ENCODE measurements around the gene CLEC4E. TPM values are rescaled to one million over a fixed set of nuclear protein-coding genes. Genes with fewer than 3 reads are reported as not detected.
"Not testable (repeated sequence)": the region's sequence is repeated elsewhere in the genome, so short reads cannot be mapped to it uniquely, and the experiment has no call there.

Gene CLEC4E
- total RNA-seq, 1 experiment from 2014 or later: not detected

- in situ Hi-C loops (cut with HindIII; ENCODE audit: low pct_unique_long_range_greater_than_20kb, low sequenced_read_pairs): no loop called here
Observed at GRCh38 chr12:8548192-8548591, 7.5 kb upstream of the CLEC4E start.

DNA sequence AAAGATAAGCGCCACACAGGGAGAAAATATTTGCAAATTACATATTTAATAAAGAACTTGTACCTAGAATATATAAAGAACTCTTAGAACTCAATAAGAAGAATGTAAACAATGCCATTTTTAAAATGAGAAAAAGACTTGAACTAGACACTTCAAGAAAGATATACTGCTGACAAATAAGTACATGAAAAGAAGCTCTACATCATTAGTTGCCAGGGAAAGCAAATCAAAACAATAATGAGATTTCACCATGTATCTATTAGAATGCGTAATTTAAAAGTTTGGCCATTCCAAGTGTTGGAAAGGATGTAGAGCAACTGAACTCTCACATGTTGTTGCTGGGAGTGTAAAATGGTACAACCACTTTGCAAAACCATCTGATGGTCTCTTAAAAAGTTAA lies 6.9 kb upstream of the CLEC4E start:
- in situ Hi-C loops (cut with HindIII; ENCODE audit: low pct_unique_long_range_greater_than_20kb, low sequenced_read_pairs): no loop called here
- peak; percentile 11 for DNase-seq (ENCODE audit: low read depth, low spot score)

More at GRCh38 chr12:8548192-8548591, 7.5 kb upstream of the CLEC4E start:
- no peak for DNase-seq (ENCODE audit: low read depth, low spot score)

GRCh38 chr12:8546591-8546990 lies 5.9 kb upstream of the CLEC4E start:
- in situ Hi-C loops (cut with HindIII; ENCODE audit: low pct_unique_long_range_greater_than_20kb, low sequenced_read_pairs): no loop called here
- DNase-seq (ENCODE audit: low read depth, low spot score): no peak

DNA sequence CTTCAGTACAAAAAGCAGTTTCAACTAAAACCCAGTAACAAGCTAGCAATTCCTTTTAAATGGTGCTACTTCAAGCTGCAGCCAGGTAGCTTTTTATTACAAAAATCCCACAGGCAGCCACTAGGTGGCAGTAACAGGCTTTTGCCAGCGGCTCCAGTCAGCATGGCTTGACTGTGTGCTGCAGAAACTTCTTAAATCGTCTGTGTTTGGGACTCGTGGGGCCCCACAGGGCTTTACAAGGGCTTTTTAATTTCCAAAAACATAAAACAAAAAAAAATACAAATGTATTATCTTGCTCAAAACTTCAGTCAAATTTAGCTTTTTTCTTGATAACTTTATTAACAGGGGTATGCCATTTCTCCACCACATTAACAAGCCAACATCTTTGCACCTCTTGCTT lies 3.6 kb upstream of the CLEC4E start:
- in situ Hi-C loops (cut with HindIII; ENCODE audit: low pct_unique_long_range_greater_than_20kb, low sequenced_read_pairs): no loop called here
- DNase-seq (ENCODE audit: low read depth, low spot score): peak; percentile 76

DNA sequence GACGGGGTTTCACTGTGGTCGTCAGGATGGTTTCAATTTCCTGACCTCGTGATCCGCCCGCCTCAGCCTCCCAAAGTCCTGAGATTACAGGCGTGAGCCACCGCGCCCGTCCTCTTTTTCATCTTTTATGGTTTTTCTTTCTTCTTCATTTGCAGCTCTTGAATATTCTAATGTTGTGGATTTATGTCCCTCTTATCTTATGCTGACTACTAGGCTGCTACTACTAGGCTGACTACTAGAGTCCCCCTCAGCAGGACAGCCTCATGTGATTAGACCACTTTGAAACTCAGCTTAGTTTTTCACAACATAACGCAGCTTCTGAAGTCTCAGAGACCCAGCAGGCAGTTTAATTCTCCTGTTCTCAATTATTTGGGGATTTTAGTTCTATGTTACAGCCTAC lies 857 bp upstream of the CLEC4E start:
- no peak for DNase-seq (ENCODE audit: low read depth, low spot score)
- in situ Hi-C loops (cut with HindIII; ENCODE audit: low pct_unique_long_range_greater_than_20kb, low sequenced_read_pairs): no loop called here

DNA sequence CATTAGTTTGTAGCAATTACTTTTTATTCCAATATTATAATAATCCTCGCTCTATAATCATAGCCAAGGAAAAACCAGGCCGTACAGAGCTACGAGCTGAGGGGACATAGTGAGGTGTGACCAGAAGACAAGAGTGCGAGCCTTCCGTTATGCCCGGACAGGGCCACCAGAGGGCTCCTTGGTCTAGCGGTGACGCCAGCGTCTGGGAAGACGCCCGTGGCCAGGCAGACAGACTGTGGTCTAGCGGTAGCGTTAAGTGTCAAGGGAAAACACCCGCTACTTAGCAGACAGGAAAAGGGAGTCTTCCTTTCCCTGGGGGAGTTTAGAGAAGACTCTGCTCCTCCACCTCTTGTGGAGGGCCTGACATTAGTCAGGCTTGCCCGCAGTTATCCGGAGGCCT lies 2.9 kb downstream of the CLEC4E start:
- in situ Hi-C loops (cut with HindIII; ENCODE audit: low pct_unique_long_range_greater_than_20kb, low sequenced_read_pairs): not testable (repeated sequence)
- peak; percentile 46 for DNase-seq (ENCODE audit: low read depth, low spot score)

GRCh38 chr12:8532045-8532444 lies 8.7 kb downstream of the CLEC4E start:
- no peak for DNase-seq (ENCODE audit: low read depth, low spot score)
- in situ Hi-C loops (cut with HindIII; ENCODE audit: low pct_unique_long_range_greater_than_20kb, low sequenced_read_pairs): no loop called here

GRCh38 chr12:8527250-8528130 lies 13.2 kb downstream of the CLEC4E start:
- in situ Hi-C loops (cut with HindIII; ENCODE audit: low pct_unique_long_range_greater_than_20kb, low sequenced_read_pairs): no loop called here
- no peak for DNase-seq (ENCODE audit: low read depth, low spot score)

DNA sequence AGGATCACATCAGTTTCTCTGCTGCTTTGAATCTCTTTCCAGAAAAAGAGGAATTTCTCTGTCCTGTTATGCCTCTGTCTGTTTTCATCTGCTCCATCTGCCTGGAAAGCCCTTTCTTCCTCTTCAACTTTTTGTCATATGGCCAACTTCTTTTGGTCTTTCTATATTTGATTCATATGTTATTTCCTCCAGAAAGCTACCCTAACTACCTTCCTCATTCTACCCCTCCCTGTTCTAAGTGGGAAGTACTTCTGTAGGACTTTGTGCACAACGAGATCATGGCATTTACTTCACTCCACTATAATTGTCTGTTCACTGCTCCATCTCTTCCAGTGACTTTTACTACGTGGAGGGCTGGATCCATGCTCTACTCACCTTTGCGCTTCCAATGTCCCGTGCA lies 21.5 kb downstream of the CLEC4E start:
- no peak for DNase-seq (ENCODE audit: low read depth, low spot score)
- in situ Hi-C loops (cut with HindIII; ENCODE audit: low pct_unique_long_range_greater_than_20kb, low sequenced_read_pairs): no loop called here

DNA sequence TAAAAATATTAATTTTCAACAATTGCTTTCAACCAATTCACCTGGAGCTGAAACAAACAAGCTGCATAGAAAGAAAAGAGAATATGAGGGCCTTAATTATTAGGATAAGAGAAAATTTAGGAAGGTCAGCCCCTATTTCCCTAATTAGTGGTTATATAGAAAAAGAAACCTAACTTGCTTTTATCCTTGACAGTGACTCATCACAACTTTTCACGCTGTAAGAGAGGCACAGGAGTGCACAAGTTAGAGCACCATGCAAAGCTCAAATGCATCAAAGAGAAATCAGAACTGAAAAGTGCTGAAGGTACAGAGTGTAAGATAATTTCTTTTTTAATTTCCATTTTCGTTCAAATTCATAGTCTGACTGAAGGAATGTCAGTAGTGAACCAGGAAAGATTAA lies 22.7 kb downstream of the CLEC4E start:
- DNase-seq (ENCODE audit: low read depth, low spot score): no peak
- in situ Hi-C loops (cut with HindIII; ENCODE audit: low pct_unique_long_range_greater_than_20kb, low sequenced_read_pairs): no loop called here

DNA sequence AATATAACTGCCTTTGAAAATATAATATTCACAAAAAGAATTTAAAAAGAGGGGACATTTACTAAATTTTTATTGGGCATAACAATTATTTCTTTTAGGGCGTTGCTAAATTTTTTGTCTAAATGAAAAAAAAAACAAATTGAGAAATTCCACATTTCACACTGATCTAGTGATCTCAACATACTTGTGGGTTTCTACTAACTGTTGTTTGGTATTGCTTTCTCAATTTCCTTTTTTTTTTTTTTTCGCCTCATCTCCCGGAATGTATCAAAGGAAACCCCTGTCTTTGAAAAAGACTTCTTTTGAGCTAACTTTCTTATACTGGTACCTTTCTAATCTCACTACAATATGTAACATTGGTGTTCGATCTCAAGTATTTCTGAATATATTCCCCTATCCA lies 27.4 kb downstream of the CLEC4E start, which contains the start of gene CLEC4D:
CLEC4D (plus strand) TSS at position 248 of the 400 bp plus-strand sequence. CDS start 230 bp downstream, outside the sequence.
- no peak for DNase-seq (ENCODE audit: low read depth, low spot score)
- in situ Hi-C loops (cut with HindIII; ENCODE audit: low pct_unique_long_range_greater_than_20kb, low sequenced_read_pairs): no loop called here

DNA sequence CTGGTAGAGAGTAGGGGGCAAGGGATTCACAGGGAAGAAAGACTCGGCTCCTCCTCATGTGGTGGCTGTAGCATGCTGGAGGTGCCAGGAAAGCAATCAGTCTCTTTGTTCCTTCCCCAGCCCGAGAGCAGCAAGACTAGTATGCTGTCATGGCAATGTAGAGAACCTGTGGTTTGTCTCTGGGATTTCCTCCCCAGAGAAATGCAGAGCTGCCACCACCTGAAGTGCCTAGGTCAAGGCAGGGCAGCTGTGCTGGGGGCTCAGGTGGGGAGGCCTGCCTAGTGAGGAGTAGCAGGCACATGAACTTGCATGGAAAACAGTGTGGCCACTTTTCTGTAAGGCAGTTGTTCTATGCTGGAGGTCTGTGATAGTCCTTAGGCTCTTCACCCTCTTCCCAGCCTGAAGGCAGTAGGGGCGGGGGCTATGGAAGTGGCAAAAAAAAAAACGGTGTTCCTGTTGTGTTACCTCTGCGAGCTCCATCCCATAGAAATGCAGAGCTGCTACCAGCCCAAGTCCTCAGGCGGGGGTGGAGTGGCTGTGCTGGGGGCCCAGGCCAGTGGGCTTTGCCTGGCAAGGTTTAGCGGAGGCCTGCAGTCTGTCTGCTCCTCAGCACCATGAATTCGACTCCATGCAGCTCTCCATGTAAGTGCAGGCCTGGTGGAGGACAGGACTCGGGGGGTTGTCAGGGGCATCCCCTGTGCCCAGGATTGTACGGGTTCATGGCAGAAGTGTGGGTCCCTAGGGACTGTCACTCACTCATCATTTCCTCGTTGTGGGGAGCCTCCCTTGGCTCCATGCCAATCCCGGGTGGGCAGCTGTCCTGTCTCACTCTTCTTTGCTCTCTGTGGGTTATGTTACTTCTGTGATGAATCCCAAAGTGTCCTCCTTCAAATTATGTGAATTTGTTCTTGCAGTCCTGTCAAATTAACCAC lies 31.5 kb downstream of the CLEC4E start:
- in situ Hi-C loops (cut with HindIII; ENCODE audit: low pct_unique_long_range_greater_than_20kb, low sequenced_read_pairs): no loop called here

DNA sequence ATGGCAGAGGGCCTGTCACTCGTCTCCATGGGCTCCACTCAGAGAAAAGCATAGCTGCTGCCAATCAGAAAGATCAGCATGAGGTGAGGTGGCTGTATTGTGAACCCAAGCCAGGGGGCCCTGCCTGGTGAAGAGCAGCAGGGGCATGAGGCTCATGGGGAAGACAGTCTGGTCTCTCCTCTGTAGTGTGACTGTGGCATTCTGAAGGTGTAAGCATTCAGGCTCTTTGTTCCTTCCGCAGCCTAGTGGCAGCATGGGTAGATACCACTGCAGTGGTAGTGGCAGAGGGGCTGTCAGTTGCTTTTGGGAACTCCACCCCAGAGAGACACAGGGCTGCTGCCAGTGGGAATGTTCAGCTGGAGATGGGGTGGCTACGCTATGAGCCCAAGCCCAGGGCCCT lies 32.5 kb downstream of the CLEC4E start:
- DNase-seq (ENCODE audit: low read depth, low spot score): no peak
- in situ Hi-C loops (cut with HindIII; ENCODE audit: low pct_unique_long_range_greater_than_20kb, low sequenced_read_pairs): no loop called here

More for the DNA sequence above, 31.5 kb downstream of the CLEC4E start:
- no peak for DNase-seq (ENCODE audit: low read depth, low spot score)

DNA sequence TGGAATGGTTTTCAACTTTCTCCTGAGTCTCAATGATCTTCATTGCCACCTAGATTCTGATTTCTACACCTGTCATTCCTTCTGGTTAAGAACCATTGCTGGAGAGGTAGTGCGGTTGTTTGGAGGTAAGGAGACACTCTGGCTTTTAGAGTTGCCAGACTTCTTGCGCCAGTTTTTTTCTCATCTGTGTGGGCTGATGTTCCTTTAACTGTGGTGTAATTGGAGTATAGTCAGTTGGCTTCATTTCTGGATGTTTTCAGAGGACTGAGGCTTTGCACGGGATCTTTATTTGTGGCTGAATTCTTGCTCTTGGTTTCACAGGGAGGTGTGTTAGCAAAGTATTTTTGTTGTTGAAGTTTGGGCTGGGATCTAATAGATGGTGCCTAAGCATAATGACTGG lies 33.1 kb downstream of the CLEC4E start:
- in situ Hi-C loops (cut with HindIII; ENCODE audit: low pct_unique_long_range_greater_than_20kb, low sequenced_read_pairs): no loop called here
- DNase-seq (ENCODE audit: low read depth, low spot score): no peak

GRCh38 chr12:8504351-8504750 lies 36.4 kb downstream of the CLEC4E start:
- in situ Hi-C loops (cut with HindIII; ENCODE audit: low pct_unique_long_range_greater_than_20kb, low sequenced_read_pairs): no loop called here
- no peak for DNase-seq (ENCODE audit: low read depth, low spot score)

- in situ Hi-C loops (cut with HindIII; ENCODE audit: low pct_unique_long_range_greater_than_20kb, low sequenced_read_pairs): no loop called here
Observed at GRCh38 chr12:8501720-8502119, 39.0 kb downstream of the CLEC4E start.

DNA sequence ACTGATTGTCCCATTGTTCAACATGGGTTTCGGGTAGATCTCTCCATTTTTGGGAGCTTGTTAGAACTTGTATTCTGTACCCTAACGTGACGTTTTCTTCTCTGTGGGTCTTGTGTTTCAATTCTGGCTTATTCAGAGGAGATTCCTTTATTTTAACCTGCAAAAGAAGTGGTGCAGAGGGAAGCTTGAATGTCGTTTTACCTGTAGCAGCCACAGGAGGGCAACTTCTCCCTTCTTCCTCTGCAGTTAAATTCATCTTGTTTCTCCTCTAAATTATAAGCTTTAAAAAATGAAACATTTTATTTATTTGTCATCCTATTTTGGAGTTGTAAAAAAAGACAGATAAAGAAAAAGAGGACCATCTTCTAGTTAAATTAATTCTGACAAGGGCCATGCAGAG lies 41.1 kb downstream of the CLEC4E start:
- in situ Hi-C loops (cut with HindIII; ENCODE audit: low pct_unique_long_range_greater_than_20kb, low sequenced_read_pairs): no loop called here
- no peak for DNase-seq (ENCODE audit: low read depth, low spot score)

More at GRCh38 chr12:8501720-8502119, 39.0 kb downstream of the CLEC4E start:
- no peak for DNase-seq (ENCODE audit: low read depth, low spot score)

DNA sequence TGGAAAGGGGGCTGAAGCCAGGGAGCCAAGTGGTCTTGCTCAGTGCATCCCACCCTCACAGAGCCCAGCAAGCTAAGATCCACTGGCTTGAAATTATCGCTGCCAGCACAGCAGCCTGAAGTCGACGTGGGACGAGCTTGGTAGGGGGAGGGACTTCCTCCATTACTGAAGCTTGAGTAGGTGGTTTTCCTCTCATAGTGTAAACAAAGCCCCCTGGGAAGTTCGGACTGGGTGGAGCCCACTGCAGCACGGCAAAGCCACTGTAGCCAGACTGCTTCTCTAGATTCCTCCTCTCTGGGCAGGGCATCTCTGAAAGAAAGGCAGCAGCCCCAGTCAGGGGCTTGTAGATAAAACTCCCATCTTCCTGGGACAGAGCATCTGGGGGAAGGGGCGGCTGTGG lies 44.6 kb downstream of the CLEC4E start:
- in situ Hi-C loops (cut with HindIII; ENCODE audit: low pct_unique_long_range_greater_than_20kb, low sequenced_read_pairs): not testable (repeated sequence)

More for the DNA sequence above, 44.6 kb downstream of the CLEC4E start:
- DNase-seq (ENCODE audit: low read depth, low spot score): not testable (repeated sequence)

Data from SK-MEL-5 (cell line).